ENCODE data around the gene SMOC1. TPM values are rescaled to one million over a fixed set of nuclear protein-coding genes. Genes with fewer than 3 reads are reported as not detected.

SMOC1 gene
- polyA plus RNA-seq, 1 experiment, result not detected

DNA sequence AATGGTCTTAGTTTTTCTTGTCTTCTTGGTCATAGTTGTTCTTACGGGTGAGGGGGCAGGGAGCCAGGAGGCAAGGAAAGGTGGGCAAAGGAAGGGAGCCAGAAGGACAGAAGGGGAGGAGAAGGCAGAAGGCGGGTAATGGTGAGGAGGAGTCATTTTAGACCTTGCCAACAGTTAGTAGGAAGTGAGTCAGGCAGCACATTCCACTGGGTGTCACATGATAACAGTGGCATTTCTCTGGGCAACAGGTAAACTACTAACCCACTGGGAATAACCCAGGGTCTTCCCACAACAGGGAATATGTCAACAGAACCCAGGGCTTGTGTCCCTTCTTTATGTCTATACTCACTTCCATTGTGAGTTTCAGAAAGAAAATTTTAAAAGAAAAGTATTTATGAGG, 181.9 kb downstream of the SMOC1 start:
- Histone ChIP-seq H3K27me3 (ENCODE audit: control insufficient read depth, insufficient read depth, low read length) (no peaks in the 10 kb centered on the region), H3K4me3 (ENCODE audit: low read depth, low read length) (no peak overlapping the region), H3K36me3 (ENCODE audit: control insufficient read depth, insufficient read depth, low read length) (no peaks in the 10 kb centered on the region)
- POLR2A ChIA-PET, result no interaction called here
- no peak for DNase-seq (ENCODE audit: low read depth)
- no peak for TF ChIP-seq CTCF (IDR thresholded peaks at IDR 0.05; ENCODE audit: insufficient read depth, low read depth, low read length)
- CTCF ChIA-PET, result no interaction called here

DNA sequence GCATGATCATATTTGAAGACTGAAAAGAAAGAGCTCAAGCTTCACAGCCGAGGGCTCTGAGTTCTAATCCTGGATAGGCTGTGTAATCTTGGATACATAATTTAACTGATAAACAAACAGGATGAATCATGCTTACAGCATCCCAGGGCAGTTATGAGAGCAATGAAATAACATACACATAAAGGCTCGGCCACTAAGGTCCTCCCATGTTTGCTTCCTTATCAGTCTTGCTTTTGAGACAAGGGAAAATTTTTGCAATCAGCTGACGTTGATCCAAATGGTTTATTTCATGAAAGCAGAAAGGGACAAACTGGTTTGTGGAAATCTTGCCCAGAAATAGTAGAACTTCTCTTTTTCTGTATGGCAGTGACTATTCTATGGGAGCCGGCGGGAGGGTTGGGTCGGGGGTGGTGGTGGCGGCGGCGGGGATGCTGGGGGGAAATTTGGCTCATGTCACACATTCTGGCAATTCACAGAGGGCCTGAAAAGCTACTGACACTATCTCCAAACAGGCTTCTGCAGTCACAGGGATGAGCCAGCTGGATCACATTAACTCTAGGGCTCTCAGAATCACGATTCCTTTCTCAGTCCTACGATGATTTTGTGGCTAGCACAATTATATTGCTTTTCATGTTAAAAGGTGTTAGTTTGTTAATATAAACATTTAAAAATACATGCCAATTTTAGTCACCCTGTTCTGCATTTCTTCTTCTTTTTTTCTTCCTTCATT, 185.1 kb downstream of the SMOC1 start:
- Histone ChIP-seq H3K36me3 (ENCODE audit: control insufficient read depth, insufficient read depth, low read length) (no peaks in the 10 kb centered on the region), H3K4me3 (ENCODE audit: low read depth, low read length) (no peak overlapping the region), H3K27me3 (ENCODE audit: control insufficient read depth, insufficient read depth, low read length) (no peaks in the 10 kb centered on the region)
- ChIA-PET POLR2A (interaction anchor here (0.5 kb wide), 1 partner anchor 22 kb away, joined by 6 read pairs; no protein-coding TSS in a partner anchor), CTCF (interaction anchor here (1.3 to 1.5 kb wide), 2 partner anchors 10 to 245 kb away, joined by 3 to 6 read pairs; no protein-coding TSS in a partner anchor)
- no peak for TF ChIP-seq CTCF (IDR thresholded peaks at IDR 0.05; ENCODE audit: insufficient read depth, low read depth, low read length)
- DNase-seq (ENCODE audit: low read depth), result no peak

- ChIA-PET POLR2A (no interaction called here), CTCF (interaction anchor here (0.6 kb wide), 1 partner anchor 40 kb away, joined by 3 read pairs; no protein-coding TSS in a partner anchor)
- Histone ChIP-seq H3K36me3 (ENCODE audit: control insufficient read depth, insufficient read depth, low read length) (no peaks in the 10 kb centered on the region), H3K27me3 (ENCODE audit: control insufficient read depth, insufficient read depth, low read length) (no peaks in the 10 kb centered on the region), H3K4me3 (ENCODE audit: low read depth, low read length) (no peak overlapping the region)
- no peak for TF ChIP-seq CTCF (IDR thresholded peaks at IDR 0.05; ENCODE audit: insufficient read depth, low read depth, low read length)
- no peak for DNase-seq (ENCODE audit: low read depth)
These were observed 188.6 kb downstream of the SMOC1 start for GRCh38 chr14:70067810-70068209.

DNA sequence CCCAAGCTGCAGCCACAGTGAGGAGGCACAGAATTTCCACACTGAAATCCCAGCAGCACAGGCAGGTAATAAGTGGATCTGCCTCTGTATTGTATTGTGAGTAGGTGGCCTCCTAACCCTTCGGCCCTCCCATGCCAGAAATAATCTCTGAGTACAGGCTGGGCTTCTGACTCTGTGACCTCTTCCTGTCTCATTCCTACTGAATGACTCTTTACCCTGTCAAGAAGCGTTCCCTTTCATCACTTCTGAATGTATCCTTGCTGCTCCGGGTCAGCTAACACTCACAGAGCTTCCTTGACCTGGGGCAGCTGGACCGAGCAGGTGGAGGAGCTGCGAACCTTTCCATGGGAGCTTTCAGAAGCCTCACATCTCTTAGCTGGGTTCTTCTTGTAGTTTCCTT, 190.0 kb downstream of the SMOC1 start:
- Histone ChIP-seq H3K27me3 (ENCODE audit: control insufficient read depth, insufficient read depth, low read length) (no peaks in the 10 kb centered on the region), H3K4me3 (ENCODE audit: low read depth, low read length) (no peak overlapping the region), H3K36me3 (ENCODE audit: control insufficient read depth, insufficient read depth, low read length) (no peaks in the 10 kb centered on the region)
- ChIA-PET CTCF (no interaction called here), POLR2A (no interaction called here)
- TF ChIP-seq CTCF (IDR thresholded peaks at IDR 0.05; ENCODE audit: insufficient read depth, low read depth, low read length), result no peak
- DNase-seq (ENCODE audit: low read depth), result no peak

- DNase-seq (ENCODE audit: low read depth), result no peak
- no peak overlapping the region for H3K4me3 ChIP-seq (ENCODE audit: low read depth, low read length)
- POLR2A ChIA-PET, result no interaction called here
- no peaks in the 10 kb centered on the region for H3K27me3 ChIP-seq (ENCODE audit: control insufficient read depth, insufficient read depth, low read length)
- CTCF ChIA-PET, result interaction anchor here (0.9 to 2.2 kb wide), 12 partner anchors 9 to 276 kb away, joined by 3 to 22 read pairs (median 4); no protein-coding TSS in a partner anchor
- peak; percentile 76 for TF ChIP-seq CTCF (IDR thresholded peaks at IDR 0.05; ENCODE audit: insufficient read depth, low read depth, low read length)
- H3K36me3 ChIP-seq (ENCODE audit: control insufficient read depth, insufficient read depth, low read length), result no peaks in the 10 kb centered on the region
These were observed 194.8 kb downstream of the SMOC1 start for GRCh38 chr14:70073924-70074566.
